Heart left ventricle (tissue), 13 donors: ENCODE measurements around the gene PAX5.

Source experiments
- POLR2A ChIP-seq, 2 donors: fragments of 450-650 bp; IDR thresholded peaks; one replicate each; pipeline ENCODE4 v1.6.1; 2017; ENCODE audit warnings: antibody characterized with exemption in 2 of 2, mild to moderate bottlenecking in 2 of 2, moderate library complexity in 2 of 2
- TF ChIP-seq, protein P1 (sequence below), 12 donors: fragments of 200-600 bp; sonication (generic) in 4 of 12; IDR thresholded peaks; one replicate each; pipeline versions ENCODE4 v1.5.0 to v1.8.0; 2018 to 2022; ENCODE audit warnings: antibody characterized with exemption in 12 of 12, mild to moderate bottlenecking in 5 of 12
- donor health status: ischemic (EF 13 %, LVEDD 7.1; RV severe dilation, severe dysfunction).
- donor health status: DM: no; HTN: yes; CAD: no.
- donor health status: DM: no; HTN: no; CAD: no.
- donor health status: ischemic (EF 25% LVEDD 6.9; RV normal size, moderate dysfunction).
- donor health status: ischemic (EF 25% LVEDD 5.7; RV mildly dilated, moderate dysfunction).
- donor health status: ischemic (EF 35%, LVEDD 5.7; RV mildly dilated, moderate dysfunction).
- donor health status: nonischemic (EF 11% LVEDD 7.7; RV severe dilation, severe dysfunction).
- donor health status: DM: yes; HTN: yes; CAD: no.
- donor health status: PGD.
- donor health status: ischemic (EF 29% LVEDD 5.4; RV normal size, mild dysfunction).
- donor health status: nonischemic (EF 23%, LVEDD 6.1; RV moderate dilation, normal function).

GRCh38 chr9:36826581-36826980 is 207.5 kb downstream of the PAX5 start:
- TF ChIP-seq, protein P1, sequence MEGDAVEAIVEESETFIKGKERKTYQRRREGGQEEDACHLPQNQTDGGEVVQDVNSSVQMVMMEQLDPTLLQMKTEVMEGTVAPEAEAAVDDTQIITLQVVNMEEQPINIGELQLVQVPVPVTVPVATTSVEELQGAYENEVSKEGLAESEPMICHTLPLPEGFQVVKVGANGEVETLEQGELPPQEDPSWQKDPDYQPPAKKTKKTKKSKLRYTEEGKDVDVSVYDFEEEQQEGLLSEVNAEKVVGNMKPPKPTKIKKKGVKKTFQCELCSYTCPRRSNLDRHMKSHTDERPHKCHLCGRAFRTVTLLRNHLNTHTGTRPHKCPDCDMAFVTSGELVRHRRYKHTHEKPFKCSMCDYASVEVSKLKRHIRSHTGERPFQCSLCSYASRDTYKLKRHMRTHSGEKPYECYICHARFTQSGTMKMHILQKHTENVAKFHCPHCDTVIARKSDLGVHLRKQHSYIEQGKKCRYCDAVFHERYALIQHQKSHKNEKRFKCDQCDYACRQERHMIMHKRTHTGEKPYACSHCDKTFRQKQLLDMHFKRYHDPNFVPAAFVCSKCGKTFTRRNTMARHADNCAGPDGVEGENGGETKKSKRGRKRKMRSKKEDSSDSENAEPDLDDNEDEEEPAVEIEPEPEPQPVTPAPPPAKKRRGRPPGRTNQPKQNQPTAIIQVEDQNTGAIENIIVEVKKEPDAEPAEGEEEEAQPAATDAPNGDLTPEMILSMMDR (IDR thresholded peaks at IDR 0.05) = no peak
- TF ChIP-seq POLR2A (IDR thresholded peaks at IDR 0.05) = no peak
